ENCODE data around the gene ELMO1. TPM values are rescaled to one million over a fixed set of nuclear protein-coding genes. Genes with fewer than 3 reads are reported as not detected.

Gene ELMO1
- total RNA-seq, 2 donors from 2014 or later = 10.9 to 56.0 TPM

GRCh38 chr7:36956814-36957213 lies 491.9 kb downstream of the ELMO1 start:
- TF ChIP-seq POLR2A (IDR thresholded peaks at IDR 0.05) (no peak), CTCF (IDR thresholded peaks at IDR 0.05) (no peak)
- ATAC-seq = no peak

GRCh38 chr7:36955456-36956129 lies 493.1 kb downstream of the ELMO1 start:
- ATAC-seq (no peak), DNase-seq (no peak)
- no peaks in the 10 kb centered on the region for H3K9me3 ChIP-seq
- H3K4me3 ChIP-seq = no peak overlapping the region
- H3K27ac ChIP-seq = no peak overlapping the region
- intact Hi-C loops (cut with DNase I) = no loop called here
- H3K36me3 ChIP-seq (replicated peaks in 1 of 2; ENCODE audit: insufficient read depth in 1 of 2, low read depth in 2 of 2) = no peaks in the 10 kb centered on the region
- peaks cover under 1% of the 10 kb centered on the region for H3K4me1 ChIP-seq
- no peaks in the 10 kb centered on the region for H3K27me3 ChIP-seq
- 82 to 93% methylated on average over 3 of the region's 3 CpGs for WGBS, 2 donors
- TF ChIP-seq CTCF (IDR thresholded peaks at IDR 0.05) (no peak), POLR2A (IDR thresholded peaks at IDR 0.05) (no peak)

More at GRCh38 chr7:36956814-36957213, 491.9 kb downstream of the ELMO1 start:
- intact Hi-C loops (cut with DNase I) = no loop called here
- Histone ChIP-seq H3K27me3 (no peaks in the 10 kb centered on the region), H3K9me3 (no peaks in the 10 kb centered on the region), H3K4me1 (peaks cover 8% of the 10 kb centered on the region), H3K4me3 (no peak overlapping the region), H3K36me3 (replicated peaks in 1 of 2; ENCODE audit: insufficient read depth in 1 of 2, low read depth in 2 of 2) (no peaks in the 10 kb centered on the region), H3K27ac (no peak overlapping the region)
- 88 to 92% methylated on average over 6 of the region's 6 CpGs for WGBS, 2 donors
- DNase-seq = no peak

GRCh38 chr7:36951257-36951697 lies 497.4 kb downstream of the ELMO1 start:
- no peaks in the 10 kb centered on the region for H3K9me3 ChIP-seq
- no peak overlapping the region for H3K27ac ChIP-seq
- 91 to 92% methylated on average over 3 of the region's 3 CpGs for WGBS, 2 donors
- ATAC-seq (no peak), DNase-seq (no peak)
- peaks cover 34% of the 10 kb centered on the region for H3K4me1 ChIP-seq
- no peak for TF ChIP-seq CTCF (IDR thresholded peaks at IDR 0.05)
- TF ChIP-seq POLR2A (IDR thresholded peaks at IDR 0.05) = no peak
- H3K27me3 ChIP-seq = no peaks in the 10 kb centered on the region
- intact Hi-C loops (cut with DNase I) = no loop called here
- no peaks in the 10 kb centered on the region for H3K36me3 ChIP-seq (replicated peaks in 1 of 2; ENCODE audit: insufficient read depth in 1 of 2, low read depth in 2 of 2)
- no peak overlapping the region for H3K4me3 ChIP-seq

- ATAC-seq = no peak
- intact Hi-C loops (cut with DNase I) = no loop called here
- H3K27me3 ChIP-seq = no peaks in the 10 kb centered on the region
- WGBS, 2 donors = 65 to 78% methylated on average over 8 of the region's 8 CpGs
- peaks cover 48% of the 10 kb centered on the region for H3K4me1 ChIP-seq
- peak in 1 of 4 donors; percentile 56 for DNase-seq
- no peak overlapping the region for H3K27ac ChIP-seq
- H3K9me3 ChIP-seq = no peaks in the 10 kb centered on the region
- H3K36me3 ChIP-seq (replicated peaks in 1 of 2; ENCODE audit: insufficient read depth in 1 of 2, low read depth in 2 of 2) = no peaks in the 10 kb centered on the region
- TF ChIP-seq CTCF (IDR thresholded peaks at IDR 0.05) (no peak), POLR2A (IDR thresholded peaks at IDR 0.05) (no peak)
- no peak overlapping the region for H3K4me3 ChIP-seq
Measured at GRCh38 chr7:36949711-36950600, 498.7 kb downstream of the ELMO1 start.

Data from body of pancreas (tissue), 4 donors.